NB4 (cell line): ENCODE data around the gene PDIA4.

Source experiments
- CTCF ChIP-seq: IDR thresholded peaks from one replicate; pipeline ENCODE4 v1.5.1; 2012; ENCODE audit warnings: low read depth, low read length
- POLR2A ChIP-seq: IDR thresholded peaks from 2 replicates; pipeline ENCODE4 v1.6.1; 2011; ENCODE audit warnings: mild to moderate bottlenecking; ENCODE audit not compliant: insufficient read length; ENCODE audit errors: extremely low read depth

- no peak for TF ChIP-seq CTCF
- no peak for TF ChIP-seq POLR2A
Measured at GRCh38 chr7:148991536-148991935, 36.8 kb downstream of the PDIA4 start.
